HepG2 (cell line): ENCODE measurements around the gene PRM3. TPM values are rescaled to one million over a fixed set of nuclear protein-coding genes. Genes with fewer than 3 reads are reported as not detected.

Experiments
- ERF ChIP-seq: IDR thresholded peaks from 2 replicates; pipeline ENCODE4 v1.6.1; 2018; ENCODE audit warnings: missing biosample characterization, missing genetic modification reagents
- FOXJ3 ChIP-seq: sonication (generic); formaldehyde crosslinking; IDR thresholded peaks from 2 replicates; pipeline ENCODE4 v1.4.0; 2020; ENCODE audit warnings: missing genetic modification reagents, mild to moderate bottlenecking, borderline replicate concordance
- KDM5B ChIP-seq: sonication (generic); formaldehyde crosslinking; IDR thresholded peaks from 2 replicates; pipeline ENCODE4 v1.4.0; 2020; ENCODE audit warnings: missing genetic modification reagents, mild to moderate bottlenecking, borderline replicate concordance
- LCORL ChIP-seq, 2 experiments: fragments of 450-650 bp in 1 of 2; sonication (generic) in 1 of 2; formaldehyde crosslinking in 1 of 2; IDR thresholded peaks; 2 replicates each; pipeline versions ENCODE4 v1.5.0 to v1.6.1; 2017 to 2020; ENCODE audit warnings: antibody characterized with exemption in 1 of 2, missing genetic modification reagents in 1 of 2
- MAZ ChIP-seq, 2 experiments: sonication (generic) in 1 of 2; formaldehyde crosslinking in 1 of 2; IDR thresholded peaks; 2 replicates each; pipeline versions ENCODE4 v1.5.0 to v1.6.1; 2012 to 2020; ENCODE audit warnings: low read depth in 2 of 2, mild to moderate bottlenecking in 2 of 2, borderline replicate concordance in 1 of 2, improper control_type of control experiment in 1 of 2, low read length in 1 of 2, missing genetic modification reagents in 1 of 2, moderate library complexity in 1 of 2
- PATZ1 ChIP-seq: sonication (generic); formaldehyde crosslinking; IDR thresholded peaks from 2 replicates; pipeline ENCODE4 v1.4.0; 2020; ENCODE audit warnings: missing genetic modification reagents
- PCBP2 ChIP-seq: fragments of 200-400 bp; formaldehyde crosslinking; optimal IDR thresholded peaks from 2 replicates; pipeline ENCODE3; 2018; ENCODE audit warnings: low read length, low read depth; ENCODE audit not compliant: poor library complexity, severe bottlenecking
- SMAD1 ChIP-seq: sonication (generic); formaldehyde crosslinking; IDR thresholded peaks from 2 replicates; pipeline ENCODE4 v1.4.0; 2020; ENCODE audit warnings: missing genetic modification reagents, low read depth, mild to moderate bottlenecking, borderline replicate concordance
- SP5 ChIP-seq: IDR thresholded peaks from 2 replicates; pipeline ENCODE4 v1.6.1; 2016; ENCODE audit warnings: low read depth, borderline replicate concordance
- TEAD3 ChIP-seq: optimal IDR thresholded peaks from 2 replicates; pipeline ENCODE3; 2016; ENCODE audit warnings: borderline replicate concordance
- ZBTB39 ChIP-seq: sonication (generic); formaldehyde crosslinking; IDR thresholded peaks from 2 replicates; pipeline ENCODE4 v1.5.0; 2020; ENCODE audit warnings: missing genetic modification reagents
- ZFP37 ChIP-seq: sonication (generic); formaldehyde crosslinking; IDR thresholded peaks from 2 replicates; pipeline ENCODE4 v1.4.0; 2020; ENCODE audit warnings: missing genetic modification reagents, borderline replicate concordance
- ZKSCAN8 ChIP-seq: IDR thresholded peaks from 2 replicates; pipeline ENCODE4 v1.6.1; 2016; ENCODE audit warnings: borderline replicate concordance, missing genetic modification reagents, missing compliant biosample characterization
- ZNF12 ChIP-seq: sonication (generic); formaldehyde crosslinking; IDR thresholded peaks from 2 replicates; pipeline ENCODE4 v1.5.0; 2020; ENCODE audit warnings: missing genetic modification reagents
- ZNF251 ChIP-seq: sonication (generic); formaldehyde crosslinking; IDR thresholded peaks from 2 replicates; pipeline ENCODE4 v1.9.0; 2021; ENCODE audit warnings: mild to moderate bottlenecking, missing genetic modification reagents
- ZNF350 ChIP-seq: sonication (generic); formaldehyde crosslinking; IDR thresholded peaks from 2 replicates; pipeline ENCODE4 v1.4.0; 2020; ENCODE audit warnings: mild to moderate bottlenecking, low read depth, missing genetic modification reagents, borderline replicate concordance
- ZNF382 ChIP-seq: sonication (generic); formaldehyde crosslinking; IDR thresholded peaks from 2 replicates; pipeline ENCODE4 v1.5.0; 2020; ENCODE audit warnings: missing genetic modification reagents, mild to moderate bottlenecking, borderline replicate concordance
- ZNF713 ChIP-seq: sonication (generic); formaldehyde crosslinking; IDR thresholded peaks from 2 replicates; pipeline ENCODE4 v1.4.0; 2020; ENCODE audit warnings: mild to moderate bottlenecking, missing genetic modification reagents
- ZSCAN9 ChIP-seq: IDR thresholded peaks from 2 replicates; pipeline ENCODE4 v1.6.1; 2016; ENCODE audit warnings: borderline replicate concordance
- polyA plus RNA-seq, 8 experiments: library from polyadenylated mRNA; depleted of rRNA in 3 of 8; stranded (reverse) in 7 of 8; unstranded in 1 of 8; fragments of >200 nt; fragmentation: Illumina TruSeq in 4 of 8; extraction: Trizol in 4 of 8; gene quantifications; 2 replicates each; pipeline versions ENCODE4 v1.2.1 to v1.2.3, GENCODE V29; 2011 to 2016; ENCODE audit warnings: low read depth in 4 of 8, missing spikeins in 1 of 8, mixed read lengths in 1 of 8; ENCODE audit not compliant: insufficient read depth in 1 of 8
- total RNA-seq, 5 experiments: library from RNA; depleted of rRNA; stranded (reverse); fragments of >200 nt; fragmentation: Illumina TruSeq; extraction: Trizol; gene quantifications; 2 replicates each; pipeline ENCODE4 v1.2.3, GENCODE V29; 2016; ENCODE audit warnings: low read depth in 1 of 5
- TF ChIP-seq, protein P1 (sequence below): sonication (generic); formaldehyde crosslinking; IDR thresholded peaks from 2 replicates; pipeline ENCODE4 v1.8.1; 2023; ENCODE audit warnings: mild to moderate bottlenecking, missing genetic modification reagents
- TF ChIP-seq, protein P2 (sequence below): sonication (generic); formaldehyde crosslinking; IDR thresholded peaks from 2 replicates; pipeline ENCODE4 v1.5.0; 2020; ENCODE audit warnings: missing genetic modification reagents

Gene PRM3
- total and polyA plus RNA-seq, 2 of the 13 experiments (the other 11 are each of a cell fraction or from before 2014, with no cell fraction given): not detected

GRCh38 chr16:11312718-11313492, 39.5 kb upstream of the PRM3 start (continued):
- TF ChIP-seq PATZ1 (CRISPR knock-in tag): peak; percentile 3; the same call in 1 of the 2 replicates
- no peak for TF ChIP-seq ZNF382
- peak; percentile 63; the same call in 1 of the 2 replicates for TF ChIP-seq ERF (CRISPR knock-in tag)
- 0 out of 2 replicates have a peak, but pooled peaks have one; percentile 36 for TF ChIP-seq ZSCAN9 (CRISPR knock-in tag)
- TF ChIP-seq KDM5B: no peak; the same call in 1 of the 2 replicates
- no peak for TF ChIP-seq ZFP37
- TF ChIP-seq SP5: peak; percentile 29; the same call in 1 of the 2 replicates
- TF ChIP-seq, protein P1, sequence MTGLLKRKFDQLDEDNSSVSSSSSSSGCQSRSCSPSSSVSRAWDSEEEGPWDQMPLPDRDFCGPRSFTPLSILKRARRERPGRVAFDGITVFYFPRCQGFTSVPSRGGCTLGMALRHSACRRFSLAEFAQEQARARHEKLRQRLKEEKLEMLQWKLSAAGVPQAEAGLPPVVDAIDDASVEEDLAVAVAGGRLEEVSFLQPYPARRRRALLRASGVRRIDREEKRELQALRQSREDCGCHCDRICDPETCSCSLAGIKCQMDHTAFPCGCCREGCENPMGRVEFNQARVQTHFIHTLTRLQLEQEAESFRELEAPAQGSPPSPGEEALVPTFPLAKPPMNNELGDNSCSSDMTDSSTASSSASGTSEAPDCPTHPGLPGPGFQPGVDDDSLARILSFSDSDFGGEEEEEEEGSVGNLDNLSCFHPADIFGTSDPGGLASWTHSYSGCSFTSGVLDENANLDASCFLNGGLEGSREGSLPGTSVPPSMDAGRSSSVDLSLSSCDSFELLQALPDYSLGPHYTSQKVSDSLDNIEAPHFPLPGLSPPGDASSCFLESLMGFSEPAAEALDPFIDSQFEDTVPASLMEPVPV (CRISPR knock-in tag): no peak
- 0 out of 2 replicates have a peak, but pooled peaks have one; percentile 36 for TF ChIP-seq ZKSCAN8 (CRISPR knock-in tag)
- TF ChIP-seq FOXJ3 (CRISPR knock-in tag): no peak
- no peak for TF ChIP-seq LCORL (IDR thresholded peaks at IDR 0.05)
- peak; percentile 41; the same call in 1 of the 2 replicates for TF ChIP-seq LCORL (CRISPR knock-in tag; IDR thresholded peaks at IDR 0.05)
- 0 out of 2 replicates have a peak, but pooled peaks have one; percentile 28 for TF ChIP-seq ZBTB39 (CRISPR knock-in tag)
- no peak for TF ChIP-seq ZNF251 (CRISPR knock-in tag)
- no peak for TF ChIP-seq ZNF12
- no peak for TF ChIP-seq ZNF350
- TF ChIP-seq, protein P2, sequence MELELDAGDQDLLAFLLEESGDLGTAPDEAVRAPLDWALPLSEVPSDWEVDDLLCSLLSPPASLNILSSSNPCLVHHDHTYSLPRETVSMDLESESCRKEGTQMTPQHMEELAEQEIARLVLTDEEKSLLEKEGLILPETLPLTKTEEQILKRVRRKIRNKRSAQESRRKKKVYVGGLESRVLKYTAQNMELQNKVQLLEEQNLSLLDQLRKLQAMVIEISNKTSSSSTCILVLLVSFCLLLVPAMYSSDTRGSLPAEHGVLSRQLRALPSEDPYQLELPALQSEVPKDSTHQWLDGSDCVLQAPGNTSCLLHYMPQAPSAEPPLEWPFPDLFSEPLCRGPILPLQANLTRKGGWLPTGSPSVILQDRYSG (CRISPR knock-in tag): no peak
- peak; percentile 32 for TF ChIP-seq TEAD3
- TF ChIP-seq MAZ (IDR thresholded peaks at IDR 0.05; ENCODE audit: borderline replicate concordance, low read depth, low read length): 0 out of 2 replicates have a peak, but pooled peaks have one; percentile 57
- no peak for TF ChIP-seq MAZ (CRISPR knock-in tag; IDR thresholded peaks at IDR 0.05; ENCODE audit: low read depth)
- no peak for TF ChIP-seq PCBP2
- 0 out of 2 replicates have a peak, but pooled peaks have one; percentile 41 for TF ChIP-seq SMAD1
- no peak for TF ChIP-seq ZNF713 (CRISPR knock-in tag)
